GM12892 (cell line): Measurements from ENCODE around the gene PDS5A.

Experiments used
- POLR2A ChIP-seq: IDR thresholded peaks from 2 replicates; pipeline ENCODE4 v1.6.1; 2011; ENCODE audit warnings: low read depth, low read length, control low read depth
- TAF1 ChIP-seq: IDR thresholded peaks from 2 replicates; pipeline ENCODE4 v1.6.1; 2011; ENCODE audit warnings: low read depth, mild to moderate bottlenecking, control low read depth, low read length, borderline replicate concordance

- TF ChIP-seq TAF1 (no peak), POLR2A (no peak)
These were observed 169.4 kb downstream of the PDS5A start for GRCh38 chr4:39808231-39808749.
